Keratinocyte (primary cell): Measurements from ENCODE around the gene DCHS2. TPM values are rescaled to one million over a fixed set of nuclear protein-coding genes. Genes with fewer than 3 reads are reported as not detected.

Experiments used
- DNase-seq: peaks from one replicate; pipeline ENCODE4 v3.0.0-alpha.2; 2011; ENCODE audit warnings: low read depth, missing footprints, low spot score
- FAIRE-seq: peaks from 2 replicates; lab custom pipeline; 2011; peaks lifted over from hg19 to GRCh38; lab: Jason Lieb, UNC
- H2AFZ ChIP-seq: 2 replicates; pipeline ENCODE4 v1.6.0; 2012; ENCODE audit warnings: low read length, control low read depth, inconsistent platforms; ENCODE audit not compliant: control insufficient read depth
- H3K27ac ChIP-seq: 2 replicates; pipeline ENCODE4 v1.5.1; 2011; ENCODE audit warnings: low read length; ENCODE audit not compliant: control insufficient read depth, insufficient read depth
- H3K27me3 ChIP-seq: 3 replicates; pipeline ENCODE4 v1.6.0; 2011; ENCODE audit warnings: low read length; ENCODE audit not compliant: control insufficient read depth, insufficient read depth; ENCODE audit errors: extremely low read depth
- H3K36me3 ChIP-seq, 2 experiments: 2 replicates in 1 of 2; 3 replicates in 1 of 2; pipeline ENCODE4 v1.5.1; 2011; ENCODE audit warnings: low read length in 2 of 2, mild to moderate bottlenecking in 1 of 2; ENCODE audit not compliant: control insufficient read depth in 2 of 2, insufficient read depth in 2 of 2; ENCODE audit errors: extremely low read depth in 1 of 2
- H3K4me1 ChIP-seq: 3 replicates; pipeline ENCODE4 v1.5.1; 2011; ENCODE audit warnings: low read length; ENCODE audit not compliant: control insufficient read depth, insufficient read depth; ENCODE audit errors: extremely low read depth
- H3K4me2 ChIP-seq: 3 replicates; pipeline ENCODE4 v1.6.0; 2011; ENCODE audit warnings: low read depth, low read length; ENCODE audit not compliant: control insufficient read depth, insufficient read depth; ENCODE audit errors: extremely low read depth
- H3K4me3 ChIP-seq, 3 experiments: fragments of 200-600 bp in 1 of 3; sonication (generic) in 1 of 3; 2 replicates in 2 of 3; 3 replicates in 1 of 3; pipeline ENCODE4 v1.5.1; 2011 to 2016; ENCODE audit warnings: low read length in 3 of 3, mild to moderate bottlenecking in 3 of 3, control low read depth in 2 of 3, inconsistent platforms in 1 of 3, low read depth in 1 of 3, mixed read lengths in 1 of 3, mixed run types in 1 of 3, moderate library complexity in 1 of 3; ENCODE audit not compliant: control insufficient read depth in 2 of 3, insufficient read depth in 2 of 3; ENCODE audit errors: extremely low read depth in 1 of 3
- H3K79me2 ChIP-seq: 2 replicates; pipeline ENCODE4 v1.6.0; 2012; ENCODE audit warnings: low read length; ENCODE audit not compliant: control insufficient read depth, insufficient read depth
- H3K9ac ChIP-seq: 3 replicates; pipeline ENCODE4 v1.6.0; 2011; ENCODE audit warnings: low read length; ENCODE audit not compliant: control insufficient read depth, insufficient read depth; ENCODE audit errors: extremely low read depth
- H3K9me1 ChIP-seq: 3 replicates; pipeline ENCODE4 v1.6.0; 2011; ENCODE audit warnings: low read length; ENCODE audit not compliant: control insufficient read depth, insufficient read depth; ENCODE audit errors: extremely low read depth
- H3K9me3 ChIP-seq: 2 replicates; pipeline ENCODE4 v1.5.1; 2012; ENCODE audit warnings: low read depth, low read length; ENCODE audit not compliant: control insufficient read depth
- H4K20me1 ChIP-seq: 3 replicates; pipeline ENCODE4 v1.6.0; 2011; ENCODE audit warnings: low read length; ENCODE audit not compliant: control insufficient read depth, insufficient read depth; ENCODE audit errors: extremely low read depth
- EZH2 ChIP-seq: IDR thresholded peaks from one replicate; pipeline ENCODE4 v1.6.1; 2012; ENCODE audit warnings: inconsistent platforms, mild to moderate bottlenecking, low read length, moderate library complexity
- dilution Hi-C: fragments of 300-500 bp; cut with MboI; formaldehyde crosslinking; loops from one replicate; pipeline ENCODE4 v1.7.0; 2020; ENCODE audit warnings: low sequenced_read_pairs; ENCODE audit not compliant: extremely low pct_ligation_motif_present
- polyA plus RNA-seq, 5 experiments: library from polyadenylated mRNA; depleted of rRNA in 3 of 5; stranded (reverse) in 3 of 5; stranded (forward) in 1 of 5; unstranded in 1 of 5; fragments of >200 nt; gene quantifications; 1 replicate in 1 of 5; 2 replicates in 3 of 5; 3 replicates in 1 of 5; pipeline versions ENCODE4 v1.2.1 to v1.2.3, GENCODE V29; 2011 to 2012; ENCODE audit warnings: missing spikeins in 2 of 5, low read depth in 1 of 5, low replicate concordance in 1 of 5
- TF ChIP-seq, protein P1 (sequence below), 3 experiments: IDR thresholded peaks in 1 of 3; conservative IDR thresholded peaks in 1 of 3; optimal IDR thresholded peaks in 1 of 3; 2 replicates in 2 of 3; 3 replicates in 1 of 3; pipeline versions ENCODE3 to v1.5.1; 2011; ENCODE audit warnings: low read length in 3 of 3, mild to moderate bottlenecking in 3 of 3, moderate library complexity in 2 of 3, control low read depth in 1 of 3, inconsistent platforms in 1 of 3; ENCODE audit not compliant: insufficient read depth in 2 of 3; ENCODE audit errors: extremely low read depth in 1 of 3

Gene DCHS2
- polyA plus RNA-seq, 1 donor (not counting 4 experiments of a cell fraction or from before 2014, with no cell fraction given) = 0.01 TPM

DNA sequence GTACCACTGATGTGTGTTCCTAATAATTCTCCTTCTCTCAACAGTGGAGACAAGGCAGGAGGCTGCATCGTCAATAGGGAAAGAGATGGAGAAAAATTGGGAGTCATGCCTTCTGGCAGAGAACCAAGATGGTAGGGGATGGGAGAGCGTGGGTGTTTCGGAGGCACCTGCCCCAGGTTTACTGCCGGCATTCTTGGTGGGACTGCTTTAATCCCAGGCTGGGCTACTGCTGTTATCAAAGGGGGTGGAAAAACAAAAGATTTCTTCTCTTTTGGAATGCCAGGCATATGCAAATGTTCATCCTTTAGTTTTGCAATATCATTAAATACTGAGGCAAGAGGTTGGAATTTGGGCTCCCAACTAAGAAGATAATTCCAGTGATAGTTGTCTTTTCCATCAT is 257.0 kb downstream of the DCHS2 start:
- Histone ChIP-seq H3K9me1 (no peaks in the 10 kb centered on the region), H3K27me3 (no peaks in the 10 kb centered on the region)

DNA sequence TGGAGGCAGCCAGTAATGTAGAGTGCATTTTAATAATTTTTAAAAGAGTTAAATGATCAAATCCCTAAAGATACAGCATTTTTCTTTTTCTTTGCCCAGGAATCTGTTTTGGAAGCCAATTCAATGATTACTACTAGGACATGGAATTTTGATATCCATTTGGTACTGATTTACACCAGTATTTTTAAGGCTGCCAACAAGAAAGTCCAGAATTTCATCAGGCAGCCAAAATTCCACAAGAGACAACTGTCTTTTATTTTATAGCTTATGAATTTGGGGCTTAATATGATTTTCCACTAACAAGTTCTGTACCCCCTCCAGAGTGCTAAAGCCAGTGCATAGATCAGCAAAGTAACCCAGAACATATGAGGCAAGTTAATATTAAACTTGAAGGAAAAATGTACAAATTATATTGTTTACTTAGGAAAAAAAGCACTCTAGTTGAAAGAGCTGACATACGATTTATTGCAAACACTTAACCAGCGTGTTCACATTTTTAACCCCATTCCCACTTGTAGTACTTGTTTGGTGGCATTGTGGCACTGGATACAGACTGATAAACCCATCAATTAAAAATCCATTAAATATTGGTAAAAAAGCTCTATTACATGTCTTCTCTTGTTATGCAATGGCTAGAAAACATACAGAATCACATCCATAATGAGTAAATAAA is 259.7 kb downstream of the DCHS2 start:
- Histone ChIP-seq H3K4me3 (no peak overlapping the region), H3K27me3 (no peaks in the 10 kb centered on the region), H2AFZ (no peak overlapping the region), H4K20me1 (no peaks in the 10 kb centered on the region), H3K79me2 (no peaks in the 10 kb centered on the region), H3K9me3 (no peaks in the 10 kb centered on the region), H3K4me1 (no peaks in the 10 kb centered on the region), H3K27ac (no peak overlapping the region), H3K9me1 (no peaks in the 10 kb centered on the region), H3K4me2 (no peak overlapping the region), H3K36me3 (no peaks in the 10 kb centered on the region), H3K9ac (no peak overlapping the region)
- FAIRE-seq = no peak
- TF ChIP-seq EZH2 = no peak
- TF ChIP-seq, protein P1, sequence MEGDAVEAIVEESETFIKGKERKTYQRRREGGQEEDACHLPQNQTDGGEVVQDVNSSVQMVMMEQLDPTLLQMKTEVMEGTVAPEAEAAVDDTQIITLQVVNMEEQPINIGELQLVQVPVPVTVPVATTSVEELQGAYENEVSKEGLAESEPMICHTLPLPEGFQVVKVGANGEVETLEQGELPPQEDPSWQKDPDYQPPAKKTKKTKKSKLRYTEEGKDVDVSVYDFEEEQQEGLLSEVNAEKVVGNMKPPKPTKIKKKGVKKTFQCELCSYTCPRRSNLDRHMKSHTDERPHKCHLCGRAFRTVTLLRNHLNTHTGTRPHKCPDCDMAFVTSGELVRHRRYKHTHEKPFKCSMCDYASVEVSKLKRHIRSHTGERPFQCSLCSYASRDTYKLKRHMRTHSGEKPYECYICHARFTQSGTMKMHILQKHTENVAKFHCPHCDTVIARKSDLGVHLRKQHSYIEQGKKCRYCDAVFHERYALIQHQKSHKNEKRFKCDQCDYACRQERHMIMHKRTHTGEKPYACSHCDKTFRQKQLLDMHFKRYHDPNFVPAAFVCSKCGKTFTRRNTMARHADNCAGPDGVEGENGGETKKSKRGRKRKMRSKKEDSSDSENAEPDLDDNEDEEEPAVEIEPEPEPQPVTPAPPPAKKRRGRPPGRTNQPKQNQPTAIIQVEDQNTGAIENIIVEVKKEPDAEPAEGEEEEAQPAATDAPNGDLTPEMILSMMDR (optimal IDR thresholded peaks at IDR 0.05 in 1 of 3, IDR thresholded peaks at IDR 0.05 in 1 of 3, conservative IDR thresholded peaks at IDR 0.05 in 1 of 3; ENCODE audit: extremely low read depth in 1 of 3, insufficient read depth in 2 of 3, low read length in 3 of 3) = no peak
- no peak for DNase-seq
- dilution Hi-C loops = no loop called here

More for the DNA sequence above, 257.0 kb downstream of the DCHS2 start:
- FAIRE-seq (no peak), DNase-seq (no peak)
- dilution Hi-C loops = no loop called here
- Histone ChIP-seq H3K27ac (no peak overlapping the region), H3K4me1 (no peaks in the 10 kb centered on the region), H3K4me3 (no peak overlapping the region), H3K4me2 (no peak overlapping the region), H3K79me2 (no peaks in the 10 kb centered on the region), H3K9ac (no peak overlapping the region), H4K20me1 (no peaks in the 10 kb centered on the region), H3K36me3 (no peaks in the 10 kb centered on the region), H2AFZ (no peak overlapping the region), H3K9me3 (no peaks in the 10 kb centered on the region)
- TF ChIP-seq, protein P1 (optimal IDR thresholded peaks at IDR 0.05 in 1 of 3, IDR thresholded peaks at IDR 0.05 in 1 of 3, conservative IDR thresholded peaks at IDR 0.05 in 1 of 3; ENCODE audit: extremely low read depth in 1 of 3, insufficient read depth in 2 of 3, low read length in 3 of 3) = no peak
- no peak for TF ChIP-seq EZH2
